OCI-LY3 (cell line): ENCODE results near the gene STAT3.
A peak's percentile ranks its signal among the peaks of the same experiment; 100 is the strongest.

Experiments used
- H2AFZ ChIP-seq: fragments of 200-600, 300-600 bp; shearing (Covaris generic); 2 replicates; pipeline ENCODE4 v1.6.0; 2014; ENCODE audit warnings: antibody characterized with exemption, low read depth, low read length
- H3K27ac ChIP-seq: fragments of 200-600, 300-600 bp; sonication (generic); 2 replicates; pipeline ENCODE4 v1.5.1; 2014; ENCODE audit warnings: mild to moderate bottlenecking, low read length, moderate library complexity, mixed read lengths
- H3K27me3 ChIP-seq: fragments of 200-600, 300-600 bp; sonication (generic); 2 replicates; pipeline ENCODE4 v1.6.1; 2014; ENCODE audit warnings: low read depth, low read length, mixed read lengths
- H3K36me3 ChIP-seq: fragments of 200-600, 300-600 bp; sonication (generic); replicated peaks from 2 replicates; pipeline ENCODE3; 2014; ENCODE audit warnings: low read depth, low read length, mixed read lengths
- H3K4me1 ChIP-seq: fragments of 300-600, 200-600 bp; sonication (generic); 2 replicates; pipeline ENCODE4 v1.6.1; 2014; ENCODE audit warnings: low read length, mixed read lengths
- H3K4me2 ChIP-seq: fragments of 200-600, 300-600 bp; sonication (generic); 2 replicates; pipeline ENCODE4 v1.6.1; 2014; ENCODE audit warnings: low read length, mixed read lengths
- H3K4me3 ChIP-seq: fragments of 300-600, 200-600 bp; sonication (generic); 2 replicates; pipeline ENCODE4 v1.5.1; 2014; ENCODE audit warnings: antibody characterized with exemption, mild to moderate bottlenecking, low read length, moderate library complexity
- H3K79me2 ChIP-seq: fragments of 300-600, 200-600 bp; shearing (Covaris generic); 2 replicates; pipeline ENCODE4 v1.6.1; 2014; ENCODE audit warnings: mild to moderate bottlenecking, low read length, mixed read lengths
- H3K9ac ChIP-seq: fragments of 300-600, 200-600 bp; shearing (Covaris generic); 2 replicates; pipeline ENCODE4 v1.6.0; 2014; ENCODE audit warnings: mild to moderate bottlenecking, low read length, moderate library complexity
- H3K9me3 ChIP-seq: fragments of 200-600, 300-600 bp; shearing (Covaris generic); 2 replicates; pipeline ENCODE4 v1.6.1; 2014; ENCODE audit warnings: low read length, mixed read lengths; ENCODE audit not compliant: insufficient read depth
- H4K20me1 ChIP-seq: fragments of 200-600, 300-600 bp; sonication (generic); 2 replicates; pipeline ENCODE4 v1.6.1; 2016; ENCODE audit warnings: low read length, mixed read lengths; ENCODE audit not compliant: insufficient read depth
- EZH2phosphoT487 ChIP-seq: fragments of 200-600 bp; shearing (Covaris generic); IDR thresholded peaks from 2 replicates; pipeline ENCODE4 v1.6.1; 2018; ENCODE audit warnings: antibody characterized with exemption, mixed run types, low read depth
- TF ChIP-seq, protein P1 (sequence below): fragments of 200-600, 300-600 bp; sonication (generic); IDR thresholded peaks from 2 replicates; pipeline ENCODE4 v1.5.1; 2014; ENCODE audit warnings: antibody characterized with exemption, low read length, low read depth

STAT3 gene

DNA sequence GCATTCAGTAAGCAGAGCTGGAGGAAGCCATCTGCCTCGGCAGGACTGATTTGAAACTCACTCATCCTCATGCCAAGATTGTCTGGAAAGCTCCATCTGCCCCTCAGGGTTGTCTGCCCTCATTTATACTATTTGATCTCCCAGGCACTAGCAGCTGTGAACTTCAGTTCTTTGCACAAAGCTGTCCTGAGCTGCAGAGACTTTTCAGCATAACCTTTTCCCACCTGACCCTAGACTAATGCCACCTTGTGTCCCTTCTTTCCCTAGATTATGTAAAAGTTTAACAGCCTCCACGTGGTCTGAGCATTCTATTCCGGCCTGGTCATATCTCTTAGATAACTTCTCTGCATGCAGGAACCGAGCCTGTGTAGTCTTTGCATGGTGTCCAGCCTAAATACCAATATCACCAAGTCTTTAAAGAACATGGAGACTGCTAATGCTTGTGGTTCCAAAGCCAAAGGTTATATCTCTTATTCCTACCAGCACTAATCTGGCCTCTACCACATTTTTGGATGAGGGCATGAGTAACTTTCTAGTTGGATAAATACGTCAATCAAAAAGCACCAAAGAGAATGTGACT is 70.9 kb downstream of the STAT3 start:
- H3K4me3 ChIP-seq = no peak overlapping the region
- no peaks in the 10 kb centered on the region for H3K27me3 ChIP-seq
- TF ChIP-seq EZH2phosphoT487 = no peak
- TF ChIP-seq, protein P1, sequence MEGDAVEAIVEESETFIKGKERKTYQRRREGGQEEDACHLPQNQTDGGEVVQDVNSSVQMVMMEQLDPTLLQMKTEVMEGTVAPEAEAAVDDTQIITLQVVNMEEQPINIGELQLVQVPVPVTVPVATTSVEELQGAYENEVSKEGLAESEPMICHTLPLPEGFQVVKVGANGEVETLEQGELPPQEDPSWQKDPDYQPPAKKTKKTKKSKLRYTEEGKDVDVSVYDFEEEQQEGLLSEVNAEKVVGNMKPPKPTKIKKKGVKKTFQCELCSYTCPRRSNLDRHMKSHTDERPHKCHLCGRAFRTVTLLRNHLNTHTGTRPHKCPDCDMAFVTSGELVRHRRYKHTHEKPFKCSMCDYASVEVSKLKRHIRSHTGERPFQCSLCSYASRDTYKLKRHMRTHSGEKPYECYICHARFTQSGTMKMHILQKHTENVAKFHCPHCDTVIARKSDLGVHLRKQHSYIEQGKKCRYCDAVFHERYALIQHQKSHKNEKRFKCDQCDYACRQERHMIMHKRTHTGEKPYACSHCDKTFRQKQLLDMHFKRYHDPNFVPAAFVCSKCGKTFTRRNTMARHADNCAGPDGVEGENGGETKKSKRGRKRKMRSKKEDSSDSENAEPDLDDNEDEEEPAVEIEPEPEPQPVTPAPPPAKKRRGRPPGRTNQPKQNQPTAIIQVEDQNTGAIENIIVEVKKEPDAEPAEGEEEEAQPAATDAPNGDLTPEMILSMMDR = no peak
- H3K27ac ChIP-seq = peak overlapping the region; percentile 22; the same call in 1 of the 2 replicates
- H3K9me3 ChIP-seq = no peaks in the 10 kb centered on the region
- H3K4me2 ChIP-seq = no peak overlapping the region
- H3K36me3 ChIP-seq = peaks cover 69% of the 10 kb centered on the region
- H4K20me1 ChIP-seq = peaks cover 42% of the 10 kb centered on the region; the same call in 1 of the 2 replicates
- H3K79me2 ChIP-seq = peaks cover 32% of the 10 kb centered on the region
- H2AFZ ChIP-seq = no peak overlapping the region
- peaks cover 87% of the 10 kb centered on the region for H3K4me1 ChIP-seq
- no peak overlapping the region for H3K9ac ChIP-seq

DNA sequence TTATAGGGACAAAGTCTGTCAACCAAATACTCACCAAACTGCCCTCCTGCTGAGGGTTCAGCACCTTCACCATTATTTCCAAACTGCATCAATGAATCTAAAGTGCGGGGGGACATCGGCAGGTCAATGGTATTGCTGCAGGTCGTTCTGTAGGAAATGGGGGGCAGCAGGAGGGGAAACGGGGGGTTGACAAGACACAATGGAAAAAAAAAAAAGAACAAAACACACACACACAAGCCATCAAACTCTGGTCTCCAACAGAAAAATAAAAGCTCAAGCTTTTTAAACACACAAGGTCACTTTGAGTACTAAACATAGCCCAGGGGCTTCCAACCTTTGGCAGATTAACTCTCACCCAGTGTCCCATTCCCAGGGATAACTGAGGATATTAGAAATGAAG is 71.5 kb downstream of the STAT3 start:
- H3K4me2 ChIP-seq = no peak overlapping the region
- peaks cover 87% of the 10 kb centered on the region for H3K4me1 ChIP-seq
- H4K20me1 ChIP-seq = peaks cover 42% of the 10 kb centered on the region; the same call in 1 of the 2 replicates
- TF ChIP-seq, protein P1 = no peak
- TF ChIP-seq EZH2phosphoT487 = no peak
- H3K9me3 ChIP-seq = no peaks in the 10 kb centered on the region
- no peaks in the 10 kb centered on the region for H3K27me3 ChIP-seq
- H2AFZ ChIP-seq = no peak overlapping the region
- H3K4me3 ChIP-seq = no peak overlapping the region
- H3K36me3 ChIP-seq = peaks cover 65% of the 10 kb centered on the region
- no peak overlapping the region for H3K9ac ChIP-seq
- H3K79me2 ChIP-seq = peaks cover 26% of the 10 kb centered on the region
- H3K27ac ChIP-seq = peak overlapping the region; percentile 22; the same call in 1 of the 2 replicates

DNA sequence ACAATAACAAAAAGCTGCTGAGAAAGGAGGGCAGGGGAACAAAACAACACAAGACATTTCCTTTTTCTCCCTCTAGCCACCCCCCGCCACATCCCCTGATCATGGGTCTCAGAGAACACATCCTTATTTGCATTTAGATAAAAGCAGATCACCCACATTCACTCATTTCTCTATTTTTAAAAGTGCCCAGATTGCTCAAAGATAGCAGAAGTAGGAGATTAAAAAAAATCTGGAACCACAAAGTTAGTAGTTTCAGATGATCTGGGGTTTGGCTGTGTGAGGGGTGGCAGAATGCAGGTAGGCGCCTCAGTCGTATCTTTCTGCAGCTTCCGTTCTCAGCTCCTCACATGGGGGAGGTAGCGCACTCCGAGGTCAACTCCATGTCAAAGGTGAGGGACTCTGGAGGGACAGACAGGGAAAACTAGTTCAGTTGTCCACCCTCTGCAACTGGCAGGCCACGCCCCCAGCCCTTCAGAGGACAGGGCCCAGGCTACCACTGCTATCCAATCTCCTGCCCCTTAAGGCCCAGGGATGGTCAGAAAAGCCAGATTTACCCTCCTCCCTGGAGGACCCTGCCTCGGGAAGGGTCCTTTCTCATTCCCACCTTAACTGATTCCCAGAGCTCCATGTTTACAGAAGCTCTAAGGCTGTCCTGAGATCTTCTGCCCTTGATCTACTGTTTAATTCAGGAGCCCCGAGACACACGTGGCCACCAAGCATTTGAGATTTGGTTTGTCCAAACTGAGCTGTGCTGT is 72.7 kb downstream of the STAT3 start:
- peaks cover 87% of the 10 kb centered on the region for H3K4me1 ChIP-seq
- H3K4me2 ChIP-seq = peak overlapping the region; percentile 60
- H3K9ac ChIP-seq = peak overlapping the region; percentile 45

More for the DNA sequence above, 72.7 kb downstream of the STAT3 start:
- H3K36me3 ChIP-seq = peaks cover 69% of the 10 kb centered on the region
- H3K79me2 ChIP-seq = peaks cover 22% of the 10 kb centered on the region; the same call in 1 of the 2 replicates
- peaks cover 48% of the 10 kb centered on the region for H4K20me1 ChIP-seq
- H3K4me3 ChIP-seq = no peak overlapping the region
- H3K27ac ChIP-seq = peak overlapping the region; percentile 87
- H3K9me3 ChIP-seq = no peaks in the 10 kb centered on the region
- no peak overlapping the region for H2AFZ ChIP-seq
- no peaks in the 10 kb centered on the region for H3K27me3 ChIP-seq
- TF ChIP-seq, protein P1 = no peak
- no peak for TF ChIP-seq EZH2phosphoT487
